Stimulated activated CD8-positive, alpha-beta memory T cell treated with anti-CD3 and anti-CD28 coated beads, Interleukin-7, amount 100 ng/mL, for 24 hours (primary cell): ENCODE measurements around the gene FBXO10.
"Not testable (repeated sequence)": the region's sequence is repeated elsewhere in the genome, so short reads cannot be mapped to it uniquely, and the experiment has no call there.

Source experiments
- DNase-seq: peaks from one replicate; pipeline ENCODE4 v3.0.0-alpha.2; 2020; ENCODE audit warnings: low read depth

The FBXO10 gene

DNA sequence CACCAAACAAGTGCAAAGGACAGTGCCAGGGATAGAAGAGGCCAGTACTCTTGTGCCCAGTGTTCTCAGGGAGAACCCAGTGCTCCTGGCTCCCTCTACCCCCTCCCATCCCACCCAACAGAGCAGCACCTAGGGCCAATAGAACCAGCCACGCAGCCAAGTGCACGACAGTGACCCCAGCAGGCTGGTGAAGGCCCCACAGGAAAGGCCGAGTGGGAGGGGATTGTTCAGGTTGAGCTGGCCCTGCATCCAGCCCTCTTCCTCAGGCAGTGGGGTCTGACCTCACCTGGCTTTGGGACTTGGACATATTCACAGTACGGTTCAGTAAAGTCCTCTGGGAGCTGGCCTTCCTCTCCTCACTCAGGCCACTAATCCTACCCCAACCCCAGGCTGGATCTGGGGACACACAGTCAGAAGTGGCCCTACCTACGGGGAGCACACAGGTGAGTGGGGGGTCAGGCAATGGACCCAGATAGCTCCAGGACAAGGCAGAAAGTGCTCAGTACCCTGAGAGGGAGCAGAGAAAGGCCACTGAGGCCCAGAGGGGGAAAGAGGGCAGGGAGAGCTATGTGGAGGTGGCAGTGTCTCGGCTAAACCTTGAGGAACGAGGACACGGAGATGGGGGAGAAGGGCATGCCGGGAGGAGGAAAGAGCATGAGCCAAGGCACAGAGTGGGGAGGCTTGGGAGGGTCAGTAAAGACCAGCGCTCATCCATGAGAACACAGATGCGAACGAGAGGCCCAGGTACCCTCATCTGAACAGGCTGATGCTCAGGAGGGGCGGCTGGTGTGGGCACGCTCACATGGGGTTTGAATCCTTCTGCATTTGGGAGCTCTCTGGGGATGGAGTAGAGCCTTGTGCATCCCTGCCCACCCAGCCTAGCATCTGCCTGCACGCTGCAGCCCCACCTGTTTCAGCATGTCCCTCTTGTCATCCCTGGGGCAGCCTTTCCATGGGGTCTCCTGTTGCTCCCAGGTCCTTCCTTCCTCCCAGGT, 64.9 kb downstream of the FBXO10 start:
- no peak for DNase-seq

DNA sequence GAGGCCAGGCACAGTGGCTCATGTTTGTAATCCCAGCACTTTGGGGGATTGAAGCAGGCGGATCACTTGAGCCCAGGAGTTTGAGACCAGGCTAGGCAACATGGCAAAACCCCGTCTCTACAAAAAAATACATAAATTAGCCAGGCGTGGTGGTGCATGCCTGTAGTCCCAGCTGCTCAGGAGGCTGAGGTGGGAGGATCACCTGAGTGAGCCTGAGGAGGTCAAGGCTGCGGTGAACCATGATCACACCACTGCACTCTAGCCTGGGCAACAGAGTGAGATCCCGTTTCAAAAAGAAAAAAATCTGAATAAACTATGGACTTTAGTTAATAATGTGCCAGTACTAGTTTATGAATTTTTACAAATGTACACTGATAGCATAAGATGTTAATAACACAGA, 66.1 kb downstream of the FBXO10 start:
- not testable (repeated sequence) for DNase-seq

DNA sequence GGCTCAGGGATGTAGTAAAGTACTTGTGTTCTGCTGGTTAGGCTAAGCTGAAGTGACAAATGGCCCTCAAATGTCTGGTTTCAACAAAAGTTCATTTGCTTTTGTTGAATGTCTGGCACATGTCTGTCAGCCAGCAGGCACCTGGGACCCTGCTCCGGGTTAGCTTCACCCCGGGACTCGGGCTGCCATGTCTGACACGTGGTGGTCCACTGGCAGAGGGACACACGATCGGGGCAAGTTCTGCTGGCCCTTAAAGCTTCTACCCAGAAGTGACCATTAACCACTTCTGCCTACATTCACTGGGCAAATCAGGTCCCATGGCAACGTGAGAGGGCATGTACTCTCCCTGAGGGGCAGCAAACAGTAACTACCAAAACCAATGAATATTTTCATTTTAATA, 66.6 kb downstream of the FBXO10 start:
- DNase-seq = no peak

DNA sequence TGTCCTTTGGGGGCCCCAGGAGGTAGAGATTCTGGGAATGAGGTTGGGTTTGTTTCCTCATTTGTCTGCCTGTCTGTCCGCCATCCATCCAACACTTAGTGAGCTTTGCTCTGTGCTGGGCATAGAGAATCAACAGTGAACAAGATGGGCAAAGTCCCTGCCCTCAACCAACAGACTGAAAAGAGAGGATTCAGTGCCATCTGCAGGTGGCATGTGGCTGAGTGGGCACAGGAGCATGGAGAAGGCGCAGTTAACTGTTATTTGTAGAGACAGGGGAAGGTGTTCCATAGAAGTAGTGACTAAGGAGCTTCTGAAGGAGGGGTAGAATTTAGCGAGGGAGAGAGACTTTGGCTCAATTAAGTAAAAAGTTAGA, 67.4 kb downstream of the FBXO10 start:
- no peak for DNase-seq

DNA sequence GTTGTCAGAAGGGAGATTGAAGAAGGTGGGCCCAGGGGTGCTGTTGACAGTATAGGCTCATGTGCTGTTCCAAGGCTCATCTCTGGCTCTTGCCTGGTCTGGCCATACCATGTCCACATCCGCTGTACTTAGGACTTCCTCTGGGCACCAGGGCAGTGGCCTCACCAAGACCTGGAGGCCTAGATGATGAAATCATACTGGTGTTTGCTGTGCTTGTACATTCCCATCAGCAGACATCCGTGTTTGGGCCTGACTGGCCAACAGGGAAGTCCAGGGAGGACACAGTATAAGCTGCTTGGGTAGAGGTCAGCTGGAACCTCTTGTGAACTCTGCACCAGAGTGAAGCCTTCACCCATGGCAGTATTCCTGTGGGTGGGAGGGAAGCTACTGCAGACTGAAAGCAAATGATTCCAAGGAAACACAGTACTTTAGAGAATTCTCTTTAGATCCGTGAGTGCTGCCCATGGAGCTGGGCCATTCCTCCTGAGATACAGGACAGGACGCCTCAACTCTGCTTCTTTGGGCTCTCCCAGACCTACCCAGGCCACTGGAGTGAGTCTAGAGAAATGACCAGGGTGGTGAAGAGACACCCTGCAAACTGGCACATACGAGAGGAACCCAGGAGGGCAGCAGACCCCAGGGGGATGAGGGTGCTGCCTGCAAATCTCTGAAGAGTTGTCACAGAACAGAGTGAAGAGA, 67.9 kb downstream of the FBXO10 start:
- DNase-seq = no peak

DNA sequence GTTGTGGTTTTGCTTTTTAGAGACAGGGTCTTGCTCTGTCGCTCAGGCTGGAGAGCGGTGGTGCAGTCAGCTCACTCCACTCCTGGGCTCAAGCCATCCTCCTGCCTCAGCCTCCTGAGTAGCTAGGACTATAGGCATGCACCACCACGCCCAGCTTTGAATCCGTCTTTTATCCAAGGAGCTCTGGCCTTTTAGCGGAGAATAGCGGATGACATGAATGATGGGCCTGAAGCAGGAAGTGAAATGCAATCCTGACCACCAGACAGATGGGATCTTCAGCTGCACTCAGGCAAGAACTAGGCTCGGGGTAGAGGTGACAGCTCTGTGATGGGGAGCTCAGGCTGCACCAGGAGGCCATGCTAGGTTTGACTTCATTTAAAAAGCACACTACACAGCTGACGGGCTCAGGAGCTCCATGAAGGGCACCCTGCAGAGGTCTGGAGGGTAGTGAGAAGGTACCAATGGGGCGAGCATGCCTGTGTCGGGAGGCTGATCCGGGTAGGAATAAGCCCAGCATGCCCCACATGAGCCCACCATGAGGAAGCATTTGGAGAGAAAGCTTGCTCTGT, 68.5 kb downstream of the FBXO10 start:
- DNase-seq = no peak

DNA sequence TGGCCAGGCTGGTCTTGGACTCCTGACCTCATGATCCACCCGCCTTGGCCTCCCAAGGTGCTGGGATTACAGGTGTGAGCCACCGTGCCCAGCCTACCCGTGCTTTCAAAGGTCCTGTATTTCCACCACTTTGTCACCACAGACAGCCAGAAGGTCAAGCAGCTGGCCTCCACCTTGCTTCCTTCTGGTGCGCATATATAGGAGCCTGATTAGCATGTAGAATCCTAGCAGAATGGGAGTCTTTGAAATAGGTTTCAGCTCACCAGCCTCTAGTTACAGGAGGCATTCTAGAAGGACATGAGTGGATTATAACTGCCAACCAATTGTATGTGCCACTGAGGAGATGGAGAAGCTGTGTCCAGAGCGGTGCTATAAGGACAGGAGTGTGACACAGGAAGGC, 71.6 kb downstream of the FBXO10 start:
- DNase-seq = no peak

DNA sequence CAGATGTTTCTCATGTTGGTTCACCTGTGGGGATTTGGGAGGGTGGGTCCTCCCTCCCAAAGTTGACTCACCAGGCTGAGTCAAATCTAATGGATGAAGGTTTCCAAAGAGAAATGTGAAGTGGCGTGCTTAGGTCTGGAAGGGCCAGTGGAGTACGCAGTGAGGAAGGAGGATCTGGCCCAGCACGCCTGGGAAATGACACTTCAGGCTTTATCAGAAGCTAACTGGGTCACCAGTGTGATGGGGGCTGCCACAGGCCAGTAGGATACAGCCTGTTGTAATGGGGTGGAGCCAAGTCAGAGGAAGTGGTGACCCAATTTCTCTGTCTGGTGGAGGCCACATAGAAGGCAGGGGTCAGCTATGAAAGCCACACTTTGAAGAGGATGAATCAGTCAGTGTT, 72.4 kb downstream of the FBXO10 start:
- DNase-seq = no peak

DNA sequence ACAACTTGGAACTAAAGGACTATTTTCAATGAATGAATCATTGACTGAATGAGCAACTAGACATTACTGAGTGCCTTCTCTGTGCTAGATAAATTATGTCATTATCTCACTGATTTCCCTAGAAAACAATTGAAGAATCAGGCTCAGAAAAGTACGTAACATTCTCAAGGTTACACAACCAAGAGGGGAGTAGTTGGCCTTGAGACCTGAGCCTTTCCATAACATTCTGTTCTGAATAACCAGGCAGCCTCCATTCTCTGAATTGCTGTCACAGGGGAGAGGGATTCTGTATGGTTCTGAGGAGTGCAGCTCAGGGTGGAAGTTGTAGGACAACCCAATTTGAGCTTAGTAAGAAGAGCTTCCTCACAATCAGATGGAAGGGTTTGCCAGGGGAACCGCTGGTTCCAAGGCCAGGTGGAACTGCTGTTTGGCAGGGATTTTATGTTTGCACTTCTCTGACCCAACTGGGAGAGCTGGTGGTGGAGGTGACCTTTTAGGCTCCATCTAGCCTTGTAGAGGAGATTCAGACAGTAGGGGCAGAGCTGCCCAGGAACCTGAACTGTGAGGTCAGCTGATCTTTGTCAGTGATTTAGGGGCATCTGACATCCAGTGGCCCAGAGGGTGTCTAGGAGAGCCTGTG, 74.1 kb downstream of the FBXO10 start:
- DNase-seq = no peak

DNA sequence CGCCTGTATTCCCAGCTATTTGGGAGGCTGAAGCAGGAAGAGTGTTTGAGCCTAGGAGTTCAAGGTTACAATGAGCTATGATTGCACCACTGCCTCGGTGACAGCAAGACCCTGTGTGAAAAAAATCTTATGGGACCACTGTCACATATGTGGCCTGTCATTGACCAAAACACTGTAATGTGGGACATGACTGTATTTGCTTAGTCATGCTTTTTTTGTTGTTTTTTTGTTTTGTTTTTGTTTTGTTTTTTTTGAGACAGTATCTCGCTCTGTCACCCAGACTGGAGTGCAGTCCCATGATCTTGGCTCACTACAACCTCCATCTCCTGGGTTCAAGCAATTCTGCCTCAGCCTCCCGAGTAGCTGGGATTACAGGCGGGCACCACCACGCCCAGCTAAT, 76.9 kb downstream of the FBXO10 start:
- no peak for DNase-seq

DNA sequence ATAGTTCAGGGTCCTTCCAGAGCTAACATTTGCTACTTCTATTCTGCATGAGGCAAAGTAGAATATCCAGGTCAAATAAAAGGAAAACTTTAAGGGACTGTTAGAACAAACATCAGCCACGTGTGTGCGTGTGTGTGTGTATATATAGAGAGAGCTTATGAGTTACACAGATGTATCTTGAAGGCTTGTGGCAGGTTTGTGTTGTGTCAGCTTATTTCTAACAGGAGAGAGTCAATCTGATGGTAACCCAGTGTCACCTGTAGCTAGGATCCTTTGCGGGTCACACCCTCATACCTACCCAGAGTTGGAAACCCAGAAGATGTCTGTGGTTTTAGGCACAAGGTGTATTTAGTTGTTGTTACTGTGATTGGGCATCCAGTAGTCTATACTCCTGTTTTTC, 77.7 kb downstream of the FBXO10 start:
- DNase-seq = no peak

DNA sequence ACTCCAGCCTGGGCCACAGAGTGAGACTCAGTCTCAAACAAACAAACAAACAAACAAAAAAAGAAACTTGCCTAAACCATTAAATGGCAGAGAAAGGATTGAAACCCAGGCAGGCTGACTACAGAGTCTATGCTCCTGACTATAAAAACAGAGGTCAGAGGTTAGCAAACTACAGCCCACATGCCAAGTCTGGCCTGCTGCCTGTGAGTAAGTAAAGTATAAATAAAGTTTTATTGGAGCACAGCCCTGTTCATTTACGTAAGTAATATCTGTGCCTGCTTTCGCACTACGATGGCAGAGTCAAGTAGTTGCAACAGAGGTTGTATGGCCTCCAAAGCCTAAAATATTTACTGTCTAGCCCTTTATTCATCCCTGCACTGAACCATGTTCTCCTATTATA, 78.9 kb downstream of the FBXO10 start:
- DNase-seq = no peak

DNA sequence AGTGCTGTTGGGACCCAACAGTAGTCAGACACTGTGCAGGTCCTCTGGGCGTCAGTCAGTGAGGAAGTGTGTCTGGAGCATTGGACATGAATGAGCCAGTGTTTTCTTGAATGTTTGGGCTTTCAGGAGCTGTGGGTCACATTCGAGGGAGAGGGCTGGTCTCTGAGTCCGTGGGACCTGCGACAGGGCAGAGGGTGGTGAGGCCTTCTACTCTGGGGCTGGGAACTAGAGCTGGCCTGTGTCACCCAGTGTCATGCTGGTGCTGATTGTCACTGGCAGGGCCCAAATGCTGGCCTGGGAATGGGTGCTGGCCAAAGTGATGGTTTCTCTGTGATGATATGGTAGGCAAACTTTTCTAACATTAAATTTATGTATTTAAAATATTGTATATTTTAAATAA, 80.2 kb downstream of the FBXO10 start:
- DNase-seq = no peak

DNA sequence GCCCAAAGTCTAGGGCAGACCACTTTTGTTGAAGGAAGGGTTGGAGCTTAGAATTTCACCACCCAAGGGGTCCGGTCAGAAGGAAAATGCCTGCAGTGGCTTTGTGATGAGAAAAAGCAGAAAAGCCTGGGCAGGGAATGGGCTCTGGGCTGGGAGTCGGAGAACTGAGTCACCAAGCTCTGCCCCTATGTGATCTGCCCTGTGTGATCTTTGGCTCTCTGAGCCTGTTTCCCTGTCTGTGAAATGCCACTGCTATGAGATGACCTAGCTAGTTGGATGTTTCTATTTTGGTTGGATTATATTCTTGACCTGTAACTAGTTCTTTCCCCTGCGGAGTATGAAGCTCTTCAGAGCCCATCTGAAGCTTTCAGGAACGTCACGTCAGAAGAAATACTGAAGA, 80.6 kb downstream of the FBXO10 start:
- no peak for DNase-seq

DNA sequence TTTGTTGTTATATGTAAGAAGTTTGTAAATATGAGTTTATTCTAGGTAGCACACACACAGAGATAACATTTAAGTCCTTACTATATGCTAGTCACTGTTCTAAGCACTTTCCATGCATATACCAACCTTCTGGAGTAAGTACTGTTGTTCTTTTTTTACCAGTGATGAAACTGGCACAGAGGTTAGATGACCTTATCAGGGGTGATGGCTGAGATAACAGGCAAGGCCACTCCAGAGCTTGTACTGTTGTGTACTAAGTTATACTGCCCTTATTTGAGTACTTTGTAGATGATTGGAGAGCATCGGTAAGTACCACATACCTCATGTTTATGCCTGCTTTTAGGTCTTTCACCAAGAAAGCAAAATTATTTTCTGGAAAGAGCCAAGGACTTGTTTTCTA, 84.2 kb downstream of the FBXO10 start:
- DNase-seq = no peak

DNA sequence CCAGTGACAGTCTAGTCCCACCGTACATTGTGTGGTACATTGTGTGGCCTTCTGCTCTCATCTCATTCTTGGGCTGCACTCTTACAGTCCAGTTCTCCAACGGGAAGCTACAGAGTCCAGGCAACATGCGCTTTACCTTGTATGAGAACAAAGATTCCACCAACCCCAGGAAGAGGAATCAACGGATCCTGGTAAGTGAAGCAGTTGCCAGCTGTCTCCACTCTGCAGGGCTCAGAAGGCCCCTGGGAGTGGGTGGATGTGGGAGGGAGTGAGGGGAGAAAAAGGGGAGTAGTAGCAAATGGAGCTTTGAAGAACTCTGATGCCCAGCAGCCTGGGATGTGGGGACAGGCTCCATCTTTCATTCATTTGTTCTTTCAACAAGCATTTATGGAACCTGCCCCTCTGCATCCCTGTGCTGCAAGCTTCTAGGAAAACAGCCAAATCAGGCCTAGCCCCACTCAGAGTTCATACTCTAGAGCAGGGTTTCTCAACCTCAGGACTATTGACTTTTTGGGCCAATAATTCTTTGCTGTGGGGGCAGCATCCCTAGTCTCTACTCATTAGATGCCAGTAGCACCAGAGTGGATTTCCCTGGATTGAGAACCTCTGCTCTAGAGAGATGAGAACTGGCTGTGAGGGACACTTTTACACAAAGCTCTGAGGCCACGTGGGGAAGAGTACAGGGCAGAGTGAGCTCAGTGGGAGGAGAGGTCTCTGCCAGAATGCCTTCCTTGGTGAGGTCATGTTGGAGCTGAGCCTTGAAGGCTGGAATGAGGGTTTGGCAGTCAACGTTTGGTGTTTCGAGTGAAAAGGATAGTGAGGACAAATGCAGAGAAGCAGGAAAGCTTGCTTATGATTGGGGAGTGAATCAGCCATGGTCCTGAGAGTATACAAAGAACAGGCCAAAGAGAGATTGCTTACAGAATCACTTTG, 89.3 kb downstream of the FBXO10 start:
- DNase-seq = no peak

DNA sequence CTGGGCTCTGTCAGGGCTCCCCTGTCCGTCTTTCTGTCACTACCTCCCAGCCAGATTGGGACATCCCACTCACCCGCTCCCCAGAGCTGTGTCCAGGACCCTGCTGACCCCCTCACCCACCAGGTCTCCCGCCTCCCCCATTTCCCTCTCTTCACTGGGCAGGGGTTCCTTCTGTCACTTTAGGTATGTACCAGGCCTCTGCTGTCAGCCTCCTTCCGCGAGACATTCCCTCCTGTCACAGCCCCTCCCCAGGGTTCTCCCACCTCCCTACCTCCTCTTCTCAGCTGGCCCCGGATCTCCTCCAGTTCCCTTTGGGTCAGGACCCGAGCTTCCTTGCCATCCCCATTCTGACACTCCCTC, 89.9 kb downstream of the FBXO10 start:
- DNase-seq = no peak

DNA sequence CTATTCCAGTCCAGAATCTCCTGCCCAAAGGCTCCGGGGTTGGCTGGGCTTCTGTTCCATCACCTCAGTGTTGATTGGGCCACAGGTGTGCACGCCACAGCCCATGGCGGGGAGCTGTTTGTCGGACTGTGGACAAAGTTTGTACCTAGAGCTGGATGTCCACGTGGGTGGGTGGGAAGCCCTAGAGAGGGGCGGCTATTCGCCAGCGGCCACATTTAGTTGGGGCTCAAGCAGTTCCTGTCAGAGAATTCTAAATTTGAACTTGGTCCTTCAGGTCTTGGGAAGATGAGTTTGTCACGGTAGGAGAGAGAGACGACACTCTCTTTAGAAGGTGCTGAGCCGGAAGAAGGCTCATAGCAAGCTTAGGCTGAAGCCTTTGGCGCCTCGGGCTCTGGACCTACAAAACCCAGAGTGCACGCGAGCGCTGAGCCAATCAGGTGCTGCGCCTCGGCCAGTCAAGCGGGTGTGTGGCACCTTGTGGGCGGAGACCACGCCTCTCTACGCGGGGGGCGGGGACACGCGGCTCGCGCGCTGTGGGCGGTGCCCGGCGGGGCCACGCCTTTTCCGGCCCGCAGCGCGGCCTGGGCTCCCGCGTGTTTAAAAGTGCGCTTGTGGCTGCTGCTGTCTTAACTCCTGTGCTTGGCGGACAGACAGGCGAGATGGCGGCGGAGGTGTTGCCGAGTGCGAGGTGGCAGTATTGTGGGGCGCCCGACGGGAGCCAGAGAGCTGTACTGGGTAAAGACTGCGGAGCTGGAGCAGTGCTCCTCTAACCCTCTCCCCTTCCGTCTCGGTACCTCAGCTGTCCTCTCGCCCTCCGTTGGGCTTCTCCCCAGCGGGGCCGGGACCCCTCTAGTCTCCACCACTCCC, 90.6 kb downstream of the FBXO10 start, which contains the start of gene POLR1E:
POLR1E (plus strand) TSS at position 560 of the 867 bp plus-strand sequence; CDS start at position 660, 100 bp downstream.
- DNase-seq = peak; percentile 96

DNA sequence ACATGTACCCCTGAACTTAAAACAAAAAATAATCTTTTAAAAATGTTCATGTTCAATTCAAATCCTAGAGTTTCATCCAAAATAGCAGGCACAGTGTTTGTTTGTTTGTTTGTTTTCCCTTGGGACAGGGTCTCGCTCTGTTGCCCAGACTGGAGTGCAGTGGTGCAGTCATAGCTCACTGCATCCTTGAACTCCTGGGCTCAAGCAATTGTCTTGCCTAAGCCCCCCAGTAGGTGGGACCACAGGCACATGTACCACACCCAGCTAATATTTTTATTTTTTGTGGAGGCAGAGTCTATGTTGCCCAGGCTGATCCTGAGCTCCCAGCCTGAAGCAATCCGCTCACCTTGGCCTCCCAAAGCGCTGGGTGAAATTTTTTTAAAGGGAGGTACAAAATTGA, 95.4 kb downstream of the FBXO10 start:
- DNase-seq = no peak

DNA sequence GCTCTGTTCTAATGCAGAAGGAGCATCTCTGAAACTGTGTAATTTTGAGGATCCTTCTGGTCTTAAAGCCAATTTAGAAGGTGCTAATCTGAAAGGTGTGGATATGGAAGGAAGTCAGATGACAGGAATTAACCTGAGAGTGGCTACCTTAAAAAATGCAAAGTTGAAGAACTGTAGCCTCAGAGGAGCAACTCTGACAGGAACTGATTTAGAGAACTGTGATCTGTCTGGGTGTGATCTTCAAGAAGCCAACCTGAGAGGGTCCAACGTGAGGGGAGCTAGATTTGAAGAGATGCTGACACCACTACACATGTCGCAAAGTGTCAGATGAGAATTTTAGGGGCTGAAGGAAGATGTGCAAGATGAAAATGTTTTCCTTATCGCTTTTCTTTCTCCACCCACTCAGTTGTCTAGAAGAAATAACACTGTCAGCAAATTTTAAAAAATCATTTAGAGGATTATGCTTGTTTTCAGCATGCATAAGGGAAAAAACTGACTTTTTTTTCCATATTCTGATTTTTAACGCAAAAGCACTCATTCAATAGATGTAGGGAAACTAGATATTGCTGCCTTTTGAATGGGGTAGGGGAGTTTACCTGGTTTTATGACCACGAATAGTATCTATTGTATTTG, 98.1 kb downstream of the FBXO10 start:
- not testable (repeated sequence) for DNase-seq
